Fibroblast of the aortic adventitia (primary cell): ENCODE data around the gene EIF5A. TPM values are rescaled to one million over a fixed set of nuclear protein-coding genes. Genes with fewer than 3 reads are reported as not detected.

Source experiments
- DNase-seq: peaks from one replicate; pipeline ENCODE4 v3.0.0-alpha.2; 2010; ENCODE audit warnings: low read depth
- H3K4me3 ChIP-seq: 2 replicates; pipeline ENCODE4 v1.5.1; 2011; ENCODE audit warnings: low read depth, mild to moderate bottlenecking, control low read depth, low read length, moderate library complexity
- total RNA-seq: library from RNA; depleted of rRNA; stranded (reverse); fragments of >200 nt; gene quantifications from 2 replicates; pipeline ENCODE4 v1.2.3, GENCODE V29; 2012; ENCODE audit warnings: low replicate concordance
- TF ChIP-seq, protein P1 (sequence below): IDR thresholded peaks from 2 replicates; pipeline ENCODE4 v1.5.1; 2011; ENCODE audit warnings: mild to moderate bottlenecking, low read length, control low read depth, inconsistent platforms; ENCODE audit not compliant: insufficient read depth

The EIF5A gene
- total RNA-seq, 1 donor, result 1,006 TPM

DNA sequence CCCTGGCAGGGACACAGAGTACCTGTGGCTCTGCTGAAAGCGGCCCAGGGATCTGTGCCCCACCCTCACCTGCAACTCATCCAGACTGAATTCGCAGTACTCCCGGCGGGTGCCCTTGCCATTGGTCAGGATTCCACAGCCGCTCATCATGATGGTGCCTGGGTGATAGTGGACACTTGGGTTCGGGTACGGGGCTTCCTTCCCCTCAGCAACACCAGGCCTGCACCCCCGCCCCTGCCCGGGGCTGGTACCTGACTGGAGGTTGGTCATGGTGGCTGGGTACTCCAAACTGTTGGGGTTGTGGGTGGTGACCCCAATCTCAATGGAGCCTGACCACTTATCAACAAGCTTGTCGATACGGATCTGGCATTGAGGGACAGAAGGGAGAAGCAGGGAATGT lies 18.8 kb downstream of the EIF5A start:
- no peak overlapping the region for H3K4me3 ChIP-seq
- TF ChIP-seq, protein P1, sequence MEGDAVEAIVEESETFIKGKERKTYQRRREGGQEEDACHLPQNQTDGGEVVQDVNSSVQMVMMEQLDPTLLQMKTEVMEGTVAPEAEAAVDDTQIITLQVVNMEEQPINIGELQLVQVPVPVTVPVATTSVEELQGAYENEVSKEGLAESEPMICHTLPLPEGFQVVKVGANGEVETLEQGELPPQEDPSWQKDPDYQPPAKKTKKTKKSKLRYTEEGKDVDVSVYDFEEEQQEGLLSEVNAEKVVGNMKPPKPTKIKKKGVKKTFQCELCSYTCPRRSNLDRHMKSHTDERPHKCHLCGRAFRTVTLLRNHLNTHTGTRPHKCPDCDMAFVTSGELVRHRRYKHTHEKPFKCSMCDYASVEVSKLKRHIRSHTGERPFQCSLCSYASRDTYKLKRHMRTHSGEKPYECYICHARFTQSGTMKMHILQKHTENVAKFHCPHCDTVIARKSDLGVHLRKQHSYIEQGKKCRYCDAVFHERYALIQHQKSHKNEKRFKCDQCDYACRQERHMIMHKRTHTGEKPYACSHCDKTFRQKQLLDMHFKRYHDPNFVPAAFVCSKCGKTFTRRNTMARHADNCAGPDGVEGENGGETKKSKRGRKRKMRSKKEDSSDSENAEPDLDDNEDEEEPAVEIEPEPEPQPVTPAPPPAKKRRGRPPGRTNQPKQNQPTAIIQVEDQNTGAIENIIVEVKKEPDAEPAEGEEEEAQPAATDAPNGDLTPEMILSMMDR, result no peak
- no peak for DNase-seq

DNA sequence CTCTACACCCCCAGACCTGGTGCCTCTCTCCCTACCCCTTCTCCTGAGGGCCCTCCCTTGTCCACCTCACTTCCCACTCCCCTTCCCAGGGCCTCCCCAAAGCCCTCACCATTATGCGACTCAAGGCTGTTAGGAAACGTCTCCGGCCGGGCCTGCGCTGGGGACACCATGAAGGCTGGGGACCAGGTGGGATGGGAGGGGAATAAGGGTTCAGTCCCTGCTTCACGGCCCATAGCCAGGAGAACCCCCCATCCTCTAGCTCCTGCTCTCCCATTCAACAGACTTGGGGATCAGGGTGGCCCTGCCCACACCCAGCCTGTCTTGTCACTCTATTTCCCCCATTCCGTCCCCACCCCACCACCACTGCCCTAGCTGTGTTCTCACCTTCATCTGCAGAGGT lies 19.6 kb downstream of the EIF5A start:
- no peak for DNase-seq
- no peak overlapping the region for H3K4me3 ChIP-seq
- TF ChIP-seq, protein P1, result no peak

DNA sequence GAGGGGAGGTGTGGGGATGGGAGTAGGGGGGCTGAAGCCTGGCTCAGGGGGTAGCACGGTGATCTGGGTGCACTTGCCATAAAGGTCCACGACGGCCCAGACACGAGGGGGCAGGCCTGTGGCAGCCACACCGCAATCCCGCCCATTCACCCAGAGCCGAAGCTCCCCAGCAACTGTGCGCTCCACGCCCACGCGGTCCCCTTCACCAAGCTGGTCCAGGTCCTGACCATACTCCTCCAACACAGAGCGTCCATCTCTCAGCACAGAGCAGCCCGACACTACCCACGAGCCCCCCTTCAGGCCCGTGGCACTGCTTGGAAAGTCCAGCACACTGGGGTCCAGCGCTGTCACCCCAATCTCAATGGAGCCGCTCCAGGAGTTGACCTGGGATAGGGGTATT lies 20.1 kb downstream of the EIF5A start:
- TF ChIP-seq, protein P1, result no peak
- no peak for DNase-seq
- H3K4me3 ChIP-seq, result no peak overlapping the region

DNA sequence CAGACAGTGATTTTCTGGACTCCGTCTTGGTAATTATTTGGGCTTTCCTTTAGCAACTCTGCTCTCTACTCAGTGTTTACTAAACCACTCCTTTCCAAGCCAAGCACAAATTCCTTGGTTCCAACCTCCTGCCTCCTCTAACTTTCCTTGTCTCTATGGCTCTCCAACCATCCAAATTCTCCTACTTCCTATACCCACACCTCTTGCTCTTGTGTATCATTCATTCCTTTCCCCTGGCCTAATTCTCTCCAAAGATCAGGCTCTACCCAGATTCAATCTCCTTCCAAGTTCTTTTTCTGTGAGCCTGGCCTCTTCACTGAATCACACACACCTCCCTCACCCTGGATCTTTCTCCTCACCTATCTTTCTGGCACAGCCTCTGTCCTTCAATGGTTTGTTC lies 20.6 kb downstream of the EIF5A start:
- peak overlapping the region; percentile 97 for H3K4me3 ChIP-seq
- TF ChIP-seq, protein P1, result no peak
- no peak for DNase-seq

DNA sequence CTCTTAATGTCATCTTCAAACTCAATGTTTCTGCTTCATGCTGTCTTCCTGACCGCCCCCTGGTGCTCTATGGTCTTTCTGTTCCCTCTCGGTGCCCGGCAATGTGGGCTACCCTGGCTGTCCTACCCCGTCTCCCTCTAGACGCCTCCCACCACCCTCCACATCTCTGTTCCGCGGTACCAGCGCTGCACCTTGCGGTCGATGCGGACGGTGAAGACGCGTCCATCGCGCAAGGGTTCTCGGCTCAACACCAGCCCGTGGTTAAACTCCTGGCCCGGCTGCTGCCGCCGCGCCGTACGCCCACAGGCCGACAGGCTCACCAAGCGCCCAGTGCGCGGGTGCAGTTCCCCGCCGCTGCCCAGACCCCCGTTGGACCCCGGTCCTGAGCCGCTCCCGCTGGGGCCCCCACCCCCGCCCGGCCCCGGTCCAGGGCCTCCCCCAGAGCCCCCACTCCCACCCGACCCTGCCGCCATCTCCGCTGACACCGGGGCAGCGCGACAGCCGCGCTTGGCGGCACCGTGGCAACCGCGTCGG lies 21.5 kb downstream of the EIF5A start, which contains the start of gene NEURL4:
Gene NEURL4, minus strand, starts transcription at position 496 of the 534 bp plus-strand sequence. Its CDS starts 23 bp downstream, at position 473.
- peak within 1 kb of the TSS; percentile 97 for H3K4me3 ChIP-seq
- no peak for DNase-seq
- TF ChIP-seq, protein P1, result no peak

DNA sequence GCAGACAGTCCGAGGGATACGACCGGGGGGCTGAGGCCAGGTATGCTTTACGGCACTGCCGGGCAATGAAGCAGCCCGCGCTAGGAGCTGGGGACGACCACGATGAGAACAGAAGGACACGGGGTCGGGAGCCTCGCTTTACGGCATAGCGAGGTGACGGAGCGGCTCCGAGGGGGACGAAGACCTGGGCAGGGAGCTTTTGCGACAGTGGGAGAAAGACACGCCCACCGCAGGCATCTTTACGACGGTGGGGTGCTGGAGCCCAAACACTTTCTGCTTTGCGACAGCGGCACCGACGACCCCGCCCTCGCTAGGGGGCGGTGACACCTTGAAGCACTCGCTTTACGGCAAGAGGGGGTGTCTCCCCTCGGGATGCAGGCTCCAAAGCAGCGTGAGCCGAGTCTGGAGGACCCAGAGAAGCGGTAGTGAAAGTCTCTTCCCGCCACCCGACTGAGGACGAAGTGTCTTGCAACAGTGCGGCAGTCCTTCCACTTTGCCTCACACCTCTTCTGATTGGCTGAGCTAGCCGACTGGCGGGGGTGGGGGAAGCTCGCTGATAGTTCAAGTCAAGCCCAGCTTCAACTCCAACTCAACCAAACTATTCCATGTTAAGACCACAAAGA lies 22.1 kb downstream of the EIF5A start:
- peak; percentile 99 for DNase-seq
- TF ChIP-seq, protein P1, result no peak
- H3K4me3 ChIP-seq, result peak overlapping the region; percentile 97
